A549 treated with ZK216348 at 1 μM for 4 hours (cell line): Measurements from ENCODE around the gene GATD1. TPM values are rescaled to one million over a fixed set of nuclear protein-coding genes. Genes with fewer than 3 reads are reported as not detected.

Experiments
- total RNA-seq: library from RNA; stranded (reverse); fragments of 200-300 nt; extraction: Qiagen RNA extraction; gene quantifications from 5 replicates; pipeline ENCODE4 v1.2.3, GENCODE V29; 2022; ENCODE audit warnings: low read depth

The GATD1 gene
- 29.4 to 58.7 TPM (median 49.3 TPM) in 5 replicates for total RNA-seq

GRCh38 chr11:777288-778255, at the start of gene GATD1:
Gene GATD1 (minus strand): TSS chr11:777487. CDS start chr11:777462, 25 bp downstream.

DNA sequence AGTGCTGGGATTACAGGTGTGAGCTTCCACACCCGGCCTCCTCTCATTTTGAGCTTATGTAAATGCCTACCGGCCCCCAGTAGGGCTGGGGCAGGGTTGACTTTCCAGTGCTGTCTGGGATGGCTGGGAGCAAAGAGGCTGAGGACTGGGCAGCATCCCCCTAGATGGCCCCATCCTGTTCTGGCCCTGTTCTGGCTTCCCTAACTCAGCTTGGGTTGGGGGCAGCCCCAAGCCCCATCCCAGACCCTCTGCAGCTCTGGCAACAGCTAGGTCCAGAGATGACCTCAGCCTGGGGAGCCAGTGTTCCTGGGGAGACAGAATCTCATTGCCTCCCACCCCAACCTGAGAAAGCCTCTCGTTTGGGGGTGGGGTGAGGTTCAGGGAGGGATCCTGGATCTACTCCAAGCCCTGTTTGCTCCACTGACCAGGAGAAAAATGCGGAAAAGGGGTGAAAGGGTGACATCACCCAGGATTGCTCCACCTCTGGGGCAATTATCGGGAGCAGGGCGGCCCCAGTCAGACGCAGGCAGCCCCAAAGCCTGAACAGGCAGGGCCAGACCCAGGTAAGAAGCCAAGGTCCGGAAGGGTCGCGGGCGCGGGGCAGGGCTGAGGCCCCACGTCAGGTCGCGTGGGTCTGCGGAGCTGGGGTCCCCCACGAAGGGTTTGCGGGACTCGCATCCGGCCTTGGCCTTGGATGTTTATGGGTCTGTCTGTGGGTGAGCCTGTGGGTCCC, 41.3 kb upstream of the GATD1 start, which contains the start of gene PNPLA2:
PNPLA2 (plus strand) TSS at position 519 of the 733 bp plus-strand sequence. CDS start 805 bp downstream, outside the sequence.

GRCh38 chr11:809287-810039, 32.2 kb upstream of the GATD1 start, which contains the start of gene RPLP2:
Gene RPLP2 (plus strand): TSS chr11:809967. CDS start chr11:810235, 268 bp downstream.

DNA sequence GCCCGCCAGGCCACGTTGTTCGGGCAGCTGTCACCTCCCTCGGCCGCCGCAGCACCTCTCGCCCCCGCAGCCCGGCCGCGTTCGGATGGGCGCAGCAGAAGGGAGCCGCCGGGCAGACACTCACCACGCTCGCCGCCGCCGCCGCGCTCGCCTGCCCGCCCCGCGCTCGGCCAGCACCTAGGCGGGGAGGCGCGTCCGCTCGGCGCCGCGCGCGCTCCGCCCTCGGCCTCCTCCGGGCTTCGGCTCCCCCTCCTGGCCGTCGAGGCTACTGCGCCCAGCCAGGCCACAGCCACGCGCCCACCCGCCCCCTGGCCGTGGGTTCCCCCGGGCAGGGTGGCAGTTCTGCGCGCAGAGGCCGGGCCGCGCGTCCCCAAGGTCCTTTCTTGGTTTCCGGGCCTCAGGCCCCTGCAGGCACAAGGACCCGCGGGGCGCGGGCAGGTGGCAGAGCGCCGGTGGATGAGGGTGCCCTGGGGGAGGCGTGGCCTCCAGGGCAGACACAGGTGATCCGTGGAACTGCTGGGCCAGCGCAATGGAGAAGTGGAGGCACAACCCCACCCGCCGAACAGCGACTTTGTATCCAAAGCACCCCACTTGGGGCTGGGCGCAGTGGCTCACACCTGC, 20.9 kb upstream of the GATD1 start, which contains the start of gene SLC25A22:
SLC25A22 (minus strand) TSS at position 189 of the 621 bp plus-strand sequence. CDS start 3,275 bp downstream, outside the sequence.

GRCh38 chr11:789943-790342, 12.7 kb upstream of the GATD1 start, which contains the start of gene CEND1:
Gene CEND1 (minus strand): TSS chr11:790090. CDS start chr11:788576, 1,514 bp downstream.

DNA sequence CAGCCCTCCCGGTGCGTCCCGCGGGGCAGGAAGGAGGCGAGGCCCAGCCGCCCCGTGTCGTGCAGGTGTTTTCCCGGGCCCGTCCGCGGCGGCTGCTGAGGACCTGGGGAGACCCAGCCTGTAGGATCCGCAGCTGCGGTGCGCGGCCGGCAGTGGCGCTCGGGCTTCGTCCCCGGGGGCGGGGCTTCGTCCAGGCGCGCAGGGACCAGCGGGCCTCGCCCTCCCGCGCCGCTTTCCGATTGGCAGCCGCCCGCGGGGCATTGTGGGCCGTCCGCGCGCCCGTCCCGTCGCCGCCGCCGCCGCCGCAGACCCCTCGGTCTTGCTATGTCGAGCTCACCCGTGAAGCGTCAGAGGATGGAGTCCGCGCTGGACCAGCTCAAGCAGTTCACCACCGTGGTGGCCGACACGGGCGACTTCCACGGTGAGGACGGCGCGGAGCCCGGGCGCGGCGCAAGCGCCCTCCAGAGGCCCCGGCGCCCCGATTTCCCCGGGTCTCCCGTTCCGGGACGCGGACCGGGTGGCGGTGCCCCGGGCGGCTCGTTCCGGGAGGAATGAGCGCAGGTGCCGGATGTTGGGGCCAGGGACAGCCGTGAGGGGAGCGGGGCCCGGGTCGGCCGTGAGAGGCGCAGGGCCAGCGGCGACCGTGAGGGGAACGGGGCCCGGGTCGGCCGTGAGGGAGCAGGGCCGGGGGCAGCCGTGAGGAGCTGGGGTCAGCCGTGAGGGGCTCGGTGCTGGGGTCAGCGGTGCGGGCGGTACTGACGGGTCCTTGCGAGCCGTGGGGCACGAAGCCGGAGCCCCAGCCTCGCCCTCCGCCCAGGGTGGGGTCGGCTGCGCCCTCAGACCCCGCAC, 29.9 kb downstream of the GATD1 start, which contains the start of gene TALDO1:
TALDO1 (plus strand) TSS at position 307 of the 849 bp plus-strand sequence; CDS start at position 325, 18 bp downstream.

Other genes with a start within 250 kb of the GATD1 start
- gene HRAS, start 241.9 kb downstream of the GATD1 start, total RNA-seq, result 79.3 to 152 TPM (median 149 TPM) in 5 replicates
- 0.28 to 1.1 TPM (median 0.82 TPM) in 5 replicates for gene LRRC56, start 240.0 kb downstream of the GATD1 start, total RNA-seq
- 1.5 to 4.4 TPM (median 2.8 TPM) in 5 replicates for gene LMNTD2, start 216.7 kb downstream of the GATD1 start, total RNA-seq
- 23.6 to 49.6 TPM (median 43.2 TPM) in 5 replicates for gene RASSF7, start 216.5 kb downstream of the GATD1 start, total RNA-seq
- gene PHRF1, start 201.0 kb downstream of the GATD1 start, total RNA-seq, result 20.3 to 39.1 TPM (median 37.2 TPM) in 5 replicates
- 3.3 to 7.2 TPM (median 6.7 TPM) in 5 replicates for gene IRF7, start 161.5 kb downstream of the GATD1 start, total RNA-seq
- 0.04 TPM in 1 of 5 replicates, not detected in the others for gene CDHR5, start 152.5 kb downstream of the GATD1 start, total RNA-seq
- not detected in 5 replicates for gene SCT, start 150.3 kb downstream of the GATD1 start, total RNA-seq
- 0.24 to 0.51 TPM (median 0.35 TPM) in 4 of 5 replicates, not detected in the other for gene DRD4, start 140.2 kb downstream of the GATD1 start, total RNA-seq
- gene DEAF1, start 82.3 kb downstream of the GATD1 start, total RNA-seq, result 23.5 to 35.5 TPM (median 33.7 TPM) in 5 replicates
- gene TMEM80, start 81.7 kb downstream of the GATD1 start, total RNA-seq, result 5.4 to 11.1 TPM (median 9.6 TPM) in 5 replicates
- gene EPS8L2, start 71.3 kb downstream of the GATD1 start, total RNA-seq, result 64.8 to 145 TPM (median 118 TPM) in 5 replicates
- gene TALDO1, start 30.0 kb downstream of the GATD1 start, total RNA-seq, result 387 to 468 TPM (median 402 TPM) in 5 replicates
- 2.1 to 2.6 TPM (median 2.4 TPM) in 5 replicates for gene CEND1, start 12.6 kb upstream of the GATD1 start, total RNA-seq
- gene SLC25A22, start 20.8 kb upstream of the GATD1 start, total RNA-seq, result 17.4 to 39.6 TPM (median 35.3 TPM) in 5 replicates
- 6.5 to 17.3 TPM (median 13.0 TPM) in 5 replicates for gene PIDD1, start 27.7 kb upstream of the GATD1 start, total RNA-seq
- 1,646 to 2,381 TPM (median 2,232 TPM) in 5 replicates for gene RPLP2, start 32.5 kb upstream of the GATD1 start, total RNA-seq
- gene PNPLA2, start 41.4 kb upstream of the GATD1 start, total RNA-seq, result 26.3 to 59.2 TPM (median 52.4 TPM) in 5 replicates
- gene CRACR2B, start 50.4 kb upstream of the GATD1 start, total RNA-seq, result 2.9 to 5.2 TPM (median 4.7 TPM) in 5 replicates
- gene CD151, start 55.5 kb upstream of the GATD1 start, total RNA-seq, result 596 to 862 TPM (median 759 TPM) in 5 replicates
- gene POLR2L, start 65.0 kb upstream of the GATD1 start, total RNA-seq, result 539 to 736 TPM (median 601 TPM) in 5 replicates
- 92.6 to 194 TPM (median 180 TPM) in 5 replicates for gene TSPAN4, start 65.4 kb upstream of the GATD1 start, total RNA-seq
- gene CHID1, start 133.3 kb upstream of the GATD1 start, total RNA-seq, result 69.4 to 78.4 TPM (median 71.7 TPM) in 5 replicates
- 33.3 to 39.8 TPM (median 36.9 TPM) in 5 replicates for gene AP2A2, start 148.4 kb upstream of the GATD1 start, total RNA-seq